ENCODE data around the gene CGB8.
"Not testable (repeated sequence)": the region's sequence is repeated elsewhere in the genome, so short reads cannot be mapped to it uniquely, and the experiment has no call there.

GRCh38 chr19:49042666-49043065 lies 6.2 kb downstream of the CGB8 start:
- TF ChIP-seq POLR2A (IDR thresholded peaks at IDR 0.05; ENCODE audit: control extremely low read depth in 1 of 2, low read depth in 2 of 2, low read length in 2 of 2); JUND (IDR thresholded peaks at IDR 0.05; ENCODE audit: low read length); CHD2 (IDR thresholded peaks at IDR 0.05; ENCODE audit: low read length); POLR2AphosphoS5 (IDR thresholded peaks at IDR 0.05; ENCODE audit: low read depth, low read length); CHD1 (IDR thresholded peaks at IDR 0.05; ENCODE audit: low read depth, low read length); EP300 (IDR thresholded peaks at IDR 0.05; ENCODE audit: borderline replicate concordance in 1 of 2, low read depth in 2 of 2, low read length in 2 of 2); KDM5A (IDR thresholded peaks at IDR 0.05; ENCODE audit: low read length); CREB1 (IDR thresholded peaks at IDR 0.05): not testable (repeated sequence)
- TF ChIP-seq, protein P1, sequence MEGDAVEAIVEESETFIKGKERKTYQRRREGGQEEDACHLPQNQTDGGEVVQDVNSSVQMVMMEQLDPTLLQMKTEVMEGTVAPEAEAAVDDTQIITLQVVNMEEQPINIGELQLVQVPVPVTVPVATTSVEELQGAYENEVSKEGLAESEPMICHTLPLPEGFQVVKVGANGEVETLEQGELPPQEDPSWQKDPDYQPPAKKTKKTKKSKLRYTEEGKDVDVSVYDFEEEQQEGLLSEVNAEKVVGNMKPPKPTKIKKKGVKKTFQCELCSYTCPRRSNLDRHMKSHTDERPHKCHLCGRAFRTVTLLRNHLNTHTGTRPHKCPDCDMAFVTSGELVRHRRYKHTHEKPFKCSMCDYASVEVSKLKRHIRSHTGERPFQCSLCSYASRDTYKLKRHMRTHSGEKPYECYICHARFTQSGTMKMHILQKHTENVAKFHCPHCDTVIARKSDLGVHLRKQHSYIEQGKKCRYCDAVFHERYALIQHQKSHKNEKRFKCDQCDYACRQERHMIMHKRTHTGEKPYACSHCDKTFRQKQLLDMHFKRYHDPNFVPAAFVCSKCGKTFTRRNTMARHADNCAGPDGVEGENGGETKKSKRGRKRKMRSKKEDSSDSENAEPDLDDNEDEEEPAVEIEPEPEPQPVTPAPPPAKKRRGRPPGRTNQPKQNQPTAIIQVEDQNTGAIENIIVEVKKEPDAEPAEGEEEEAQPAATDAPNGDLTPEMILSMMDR (IDR thresholded peaks at IDR 0.05; ENCODE audit: control extremely low read depth in 1 of 3, insufficient read depth in 1 of 3, low read depth in 1 of 3, low read length in 3 of 3): not testable (repeated sequence)

Data from H1 (cell line).